Cardiac muscle cell (in vitro differentiated cells and primary cell): ENCODE data around the gene GPR37L1. TPM values are rescaled to one million over a fixed set of nuclear protein-coding genes. Genes with fewer than 3 reads are reported as not detected.

Experiments
- DNase-seq, 2 donors: peaks; one replicate each; pipeline versions ENCODE4 v3.0.0 to v3.0.0-alpha.2; 2010 to 2017; ENCODE audit warnings: low read depth in 1 of 2, low spot score in 1 of 2
- H3K27ac ChIP-seq: fragments of 200-600 bp; sonication (generic); 2 replicates; pipeline ENCODE4 v1.5.1; 2016
- H3K27me3 ChIP-seq: fragments of 200-600 bp; sonication (generic); 2 replicates; pipeline ENCODE4 v1.6.0; 2016; ENCODE audit warnings: control low read depth
- H3K36me3 ChIP-seq: fragments of 200-600 bp; sonication (generic); 2 replicates; pipeline ENCODE4 v1.5.1; 2016; ENCODE audit warnings: control low read depth
- H3K4me1 ChIP-seq: fragments of 200-600 bp; sonication (generic); 2 replicates; pipeline ENCODE4 v1.8.1; 2017; ENCODE audit warnings: low read depth, mild to moderate bottlenecking, mixed run types
- H3K4me3 ChIP-seq: fragments of 200-600 bp; sonication (generic); 2 replicates; pipeline ENCODE4 v1.5.1; 2016; ENCODE audit warnings: mild to moderate bottlenecking
- H3K9me3 ChIP-seq: fragments of 200-600 bp; sonication (generic); 2 replicates; pipeline ENCODE4 v1.5.1; 2017; ENCODE audit warnings: low read depth, mild to moderate bottlenecking, control low read depth
- CTCF ChIP-seq: IDR thresholded peaks from 2 replicates; pipeline ENCODE4 v1.5.1; 2012; ENCODE audit warnings: low read depth, mild to moderate bottlenecking, low read length
- polyA plus RNA-seq: library from polyadenylated mRNA; unstranded; fragments of >200 nt; fragmentation: Nextera tagmentation; extraction: Ambion mirVana; gene quantifications from 2 replicates; pipeline ENCODE4 v1.2.1, GENCODE V29; 2016
- total RNA-seq: library from RNA; depleted of rRNA; stranded (reverse); fragments of >200 nt; gene quantifications from 2 replicates; pipeline ENCODE4 v1.2.3, GENCODE V29; 2016

Gene GPR37L1
- total and polyA plus RNA-seq, 2 experiments from 2014 or later = not detected

DNA sequence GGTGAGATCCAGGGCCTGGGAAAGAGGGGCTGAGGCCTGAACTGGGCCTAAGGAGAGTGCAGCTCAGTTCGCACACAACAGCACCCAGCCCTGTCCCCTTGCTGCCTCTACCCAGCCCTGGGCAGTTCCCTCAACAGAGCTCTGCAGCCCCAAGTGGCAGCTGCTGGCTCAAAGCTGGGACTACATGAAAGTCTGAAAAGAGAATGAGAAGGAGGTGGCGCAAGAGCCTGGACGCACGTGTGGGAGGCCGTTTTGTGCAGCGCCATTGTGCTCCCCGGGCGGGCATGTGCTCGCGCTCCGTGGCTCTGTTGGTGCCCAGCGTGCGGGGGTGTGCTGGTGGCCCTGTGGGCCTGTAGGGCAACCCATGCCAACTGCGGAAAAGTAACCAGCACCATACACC lies 10.3 kb downstream of the GPR37L1 start:
- TF ChIP-seq CTCF = no peak
- no peaks in the 10 kb centered on the region for H3K27me3 ChIP-seq
- no peaks in the 10 kb centered on the region for H3K9me3 ChIP-seq
- no peak overlapping the region for H3K4me3 ChIP-seq
- H3K27ac ChIP-seq = no peak overlapping the region
- H3K36me3 ChIP-seq = peaks cover 8% of the 10 kb centered on the region
- no peak for DNase-seq
- H3K4me1 ChIP-seq = no peaks in the 10 kb centered on the region

DNA sequence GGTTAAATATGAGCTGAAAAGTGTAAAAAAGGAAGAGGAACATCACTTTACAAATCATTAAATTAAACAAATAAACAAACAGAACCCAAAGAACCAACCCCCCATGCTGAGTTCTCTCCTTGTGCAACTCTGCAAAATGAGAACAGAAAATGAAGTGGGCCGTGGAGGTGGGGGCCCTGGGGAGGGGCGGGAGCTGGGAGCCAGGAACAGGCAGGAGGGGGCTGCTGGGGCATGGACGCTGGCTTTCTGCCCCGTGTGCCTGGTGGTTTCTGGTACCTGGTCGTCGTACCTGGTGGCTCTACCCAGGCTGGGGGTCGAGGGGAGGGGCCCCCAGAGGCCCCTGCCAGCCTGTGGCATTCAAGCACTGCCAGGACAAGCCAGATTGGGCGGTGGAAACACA lies 10.8 kb downstream of the GPR37L1 start:
- Histone ChIP-seq H3K4me3 (no peak overlapping the region), H3K27ac (no peak overlapping the region), H3K27me3 (no peaks in the 10 kb centered on the region), H3K4me1 (no peaks in the 10 kb centered on the region), H3K9me3 (no peaks in the 10 kb centered on the region), H3K36me3 (peaks cover 8% of the 10 kb centered on the region)
- no peak for DNase-seq
- no peak for TF ChIP-seq CTCF

DNA sequence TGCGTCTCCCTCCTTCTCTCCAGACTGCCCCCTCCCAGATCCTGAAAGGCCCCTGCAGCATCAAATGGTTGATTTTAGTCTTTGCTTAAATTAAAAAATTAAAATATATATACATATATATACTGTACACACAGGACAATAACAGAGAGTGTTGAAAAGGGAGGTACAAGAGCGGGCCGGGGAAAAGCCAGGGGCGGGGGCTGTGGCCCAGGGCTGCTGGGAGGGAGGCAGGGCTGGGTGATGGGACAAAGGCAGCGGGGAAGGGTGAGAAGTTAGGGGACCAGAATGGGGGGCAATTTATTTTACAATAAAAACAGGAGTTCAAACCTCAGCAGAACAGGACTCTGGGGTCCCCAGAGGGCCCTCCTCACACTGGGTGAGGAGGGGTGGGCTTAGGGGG lies 11.3 kb downstream of the GPR37L1 start:
- H3K36me3 ChIP-seq = peaks cover 8% of the 10 kb centered on the region
- no peak for TF ChIP-seq CTCF
- no peak for DNase-seq

DNA sequence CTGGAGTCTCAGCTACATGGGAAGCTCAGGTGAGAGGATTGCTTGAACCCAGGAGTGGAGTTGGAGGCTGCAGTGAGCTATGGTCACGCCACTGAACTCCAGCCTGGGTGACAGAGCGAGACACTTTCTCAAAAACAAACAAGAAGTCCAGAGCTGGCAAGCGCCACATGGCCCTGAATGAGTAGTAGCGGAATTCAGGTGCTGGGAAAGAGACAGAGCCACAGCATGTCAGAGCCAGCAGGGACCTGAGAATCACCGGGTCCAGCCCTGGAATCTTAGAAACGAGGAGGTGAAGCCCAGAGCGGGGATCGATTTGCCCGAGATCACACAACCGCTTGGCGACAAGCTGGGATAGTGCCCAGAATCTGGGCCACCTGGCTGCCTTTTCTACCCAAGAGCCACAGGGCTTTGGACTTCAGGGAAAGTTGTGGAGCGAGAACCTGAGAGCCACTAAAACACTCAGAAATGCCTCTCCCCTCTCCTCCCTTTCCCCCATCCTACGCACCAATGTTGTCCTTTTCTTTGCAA lies 12.0 kb downstream of the GPR37L1 start:
- H3K27me3 ChIP-seq = no peaks in the 10 kb centered on the region
- DNase-seq = no peak
- H3K36me3 ChIP-seq = peaks cover 8% of the 10 kb centered on the region
- no peaks in the 10 kb centered on the region for H3K9me3 ChIP-seq
- H3K4me1 ChIP-seq = no peaks in the 10 kb centered on the region
- H3K27ac ChIP-seq = no peak overlapping the region
- no peak for TF ChIP-seq CTCF
- H3K4me3 ChIP-seq = no peak overlapping the region

More for the DNA sequence above, 11.3 kb downstream of the GPR37L1 start:
- Histone ChIP-seq H3K4me3 (no peak overlapping the region), H3K27ac (no peak overlapping the region), H3K27me3 (no peaks in the 10 kb centered on the region), H3K9me3 (no peaks in the 10 kb centered on the region), H3K4me1 (no peaks in the 10 kb centered on the region)

- peak overlapping the region; percentile 32 for H3K27ac ChIP-seq
Measured at GRCh38 chr1:202135221-202135721, 12.6 kb downstream of the GPR37L1 start.

More at GRCh38 chr1:202135221-202135721, 12.6 kb downstream of the GPR37L1 start:
- Histone ChIP-seq H3K4me1 (no peaks in the 10 kb centered on the region), H3K36me3 (peaks cover 8% of the 10 kb centered on the region), H3K27me3 (no peaks in the 10 kb centered on the region), H3K9me3 (no peaks in the 10 kb centered on the region), H3K4me3 (no peak overlapping the region)
- TF ChIP-seq CTCF = peak; percentile 85
- peak; percentile 75 to 82 for DNase-seq
